ENCODE measurements around the gene A2M.

The A2M gene

DNA sequence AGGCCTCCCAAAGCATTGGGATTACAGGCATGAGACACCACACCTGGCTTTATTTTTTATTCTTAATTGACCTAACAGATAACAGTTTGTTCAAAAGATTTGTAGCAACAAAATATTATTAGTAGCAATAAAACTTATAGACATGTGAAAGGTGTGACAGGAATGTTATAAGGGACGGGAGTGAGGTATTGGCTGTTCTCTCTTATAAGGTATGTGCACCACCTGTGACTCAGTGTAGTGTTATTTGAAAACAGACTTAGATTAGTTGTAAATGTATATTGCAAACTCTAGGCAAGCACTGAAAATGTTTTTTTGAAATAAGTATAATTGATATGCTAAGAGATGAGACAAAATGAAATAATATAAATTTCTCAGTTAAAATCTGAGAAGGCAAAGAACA lies 68.6 kb downstream of the A2M start:
- Histone ChIP-seq H3K27ac (ENCODE audit: low read length) (no peak overlapping the region), H3K4me1 (ENCODE audit: low read length) (0 out of 2 replicates have a peak, but pooled peaks cover 6% of the 10 kb centered on the region), H4K20me1 (ENCODE audit: insufficient read depth, low read length) (no peaks in the 10 kb centered on the region), H3K36me3 (replicated peaks; ENCODE audit: insufficient read depth, low read length) (no peaks in the 10 kb centered on the region), H3K4me3 (ENCODE audit: low read length) (no peak overlapping the region), H2AFZ (ENCODE audit: low read length) (no peak overlapping the region), H3K4me2 (ENCODE audit: low read depth, low read length) (no peak overlapping the region), H3K27me3 (replicated peaks; ENCODE audit: insufficient read depth, low read length) (no peaks in the 10 kb centered on the region), H3F3A (ENCODE audit: insufficient read depth, low read length) (no peaks in the 10 kb centered on the region), H3K9me2 (replicated peaks; ENCODE audit: insufficient read depth, low read length) (no peaks in the 10 kb centered on the region), H3K9me3 (replicated peaks; ENCODE audit: insufficient read depth, low read length) (no peaks in the 10 kb centered on the region), H3K9ac (ENCODE audit: low read length) (no peak overlapping the region), H3K79me2 (ENCODE audit: low read length) (no peaks in the 10 kb centered on the region)
- TF ChIP-seq, protein P1, sequence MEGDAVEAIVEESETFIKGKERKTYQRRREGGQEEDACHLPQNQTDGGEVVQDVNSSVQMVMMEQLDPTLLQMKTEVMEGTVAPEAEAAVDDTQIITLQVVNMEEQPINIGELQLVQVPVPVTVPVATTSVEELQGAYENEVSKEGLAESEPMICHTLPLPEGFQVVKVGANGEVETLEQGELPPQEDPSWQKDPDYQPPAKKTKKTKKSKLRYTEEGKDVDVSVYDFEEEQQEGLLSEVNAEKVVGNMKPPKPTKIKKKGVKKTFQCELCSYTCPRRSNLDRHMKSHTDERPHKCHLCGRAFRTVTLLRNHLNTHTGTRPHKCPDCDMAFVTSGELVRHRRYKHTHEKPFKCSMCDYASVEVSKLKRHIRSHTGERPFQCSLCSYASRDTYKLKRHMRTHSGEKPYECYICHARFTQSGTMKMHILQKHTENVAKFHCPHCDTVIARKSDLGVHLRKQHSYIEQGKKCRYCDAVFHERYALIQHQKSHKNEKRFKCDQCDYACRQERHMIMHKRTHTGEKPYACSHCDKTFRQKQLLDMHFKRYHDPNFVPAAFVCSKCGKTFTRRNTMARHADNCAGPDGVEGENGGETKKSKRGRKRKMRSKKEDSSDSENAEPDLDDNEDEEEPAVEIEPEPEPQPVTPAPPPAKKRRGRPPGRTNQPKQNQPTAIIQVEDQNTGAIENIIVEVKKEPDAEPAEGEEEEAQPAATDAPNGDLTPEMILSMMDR (IDR thresholded peaks at IDR 0.05; ENCODE audit: low read length): no peak
- TF ChIP-seq EZH2phosphoT487 (IDR thresholded peaks at IDR 0.05; ENCODE audit: low read length) (no peak), EZH2 (optimal IDR thresholded peaks at IDR 0.05; ENCODE audit: low read depth, low read length) (no peak)
- DNase-seq: no peak

DNA sequence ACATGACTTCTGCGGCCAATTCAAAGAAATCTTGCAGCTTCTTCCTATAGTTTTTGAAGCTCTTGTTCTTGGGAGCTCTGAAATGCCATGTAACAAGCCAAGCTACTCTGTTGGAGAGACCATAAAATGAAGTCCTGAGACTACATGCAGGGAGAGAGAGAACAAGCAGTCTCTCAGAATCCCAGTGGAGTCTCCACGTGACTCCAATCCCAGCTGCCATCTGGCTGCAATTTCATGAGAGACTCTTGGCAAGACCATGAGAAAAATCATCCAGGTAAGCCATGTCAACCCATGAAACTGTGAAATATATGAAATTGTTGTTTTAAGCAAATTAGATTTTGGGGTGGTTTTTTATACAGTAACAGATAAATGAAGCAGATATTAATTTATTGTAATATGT lies 72.0 kb downstream of the A2M start:
- Histone ChIP-seq H3K36me3 (replicated peaks; ENCODE audit: insufficient read depth, low read length) (no peaks in the 10 kb centered on the region), H3K4me2 (ENCODE audit: low read depth, low read length) (no peak overlapping the region), H3K9me3 (replicated peaks; ENCODE audit: insufficient read depth, low read length) (no peaks in the 10 kb centered on the region), H3K9me2 (replicated peaks; ENCODE audit: insufficient read depth, low read length) (no peaks in the 10 kb centered on the region), H3K27ac (ENCODE audit: low read length) (no peak overlapping the region), H3F3A (ENCODE audit: insufficient read depth, low read length) (no peaks in the 10 kb centered on the region), H2AFZ (ENCODE audit: low read length) (no peak overlapping the region), H3K79me2 (ENCODE audit: low read length) (no peaks in the 10 kb centered on the region), H4K20me1 (ENCODE audit: insufficient read depth, low read length) (no peaks in the 10 kb centered on the region), H3K4me1 (ENCODE audit: low read length) (0 out of 2 replicates have a peak, but pooled peaks cover 6% of the 10 kb centered on the region), H3K27me3 (replicated peaks; ENCODE audit: insufficient read depth, low read length) (no peaks in the 10 kb centered on the region), H3K4me3 (ENCODE audit: low read length) (no peak overlapping the region), H3K9ac (ENCODE audit: low read length) (no peak overlapping the region)
- no peak for DNase-seq
- no peak for TF ChIP-seq EZH2 (optimal IDR thresholded peaks at IDR 0.05; ENCODE audit: low read depth, low read length)
- TF ChIP-seq EZH2phosphoT487 (IDR thresholded peaks at IDR 0.05; ENCODE audit: low read length): no peak
- TF ChIP-seq, protein P1 (IDR thresholded peaks at IDR 0.05; ENCODE audit: low read length): no peak

DNA sequence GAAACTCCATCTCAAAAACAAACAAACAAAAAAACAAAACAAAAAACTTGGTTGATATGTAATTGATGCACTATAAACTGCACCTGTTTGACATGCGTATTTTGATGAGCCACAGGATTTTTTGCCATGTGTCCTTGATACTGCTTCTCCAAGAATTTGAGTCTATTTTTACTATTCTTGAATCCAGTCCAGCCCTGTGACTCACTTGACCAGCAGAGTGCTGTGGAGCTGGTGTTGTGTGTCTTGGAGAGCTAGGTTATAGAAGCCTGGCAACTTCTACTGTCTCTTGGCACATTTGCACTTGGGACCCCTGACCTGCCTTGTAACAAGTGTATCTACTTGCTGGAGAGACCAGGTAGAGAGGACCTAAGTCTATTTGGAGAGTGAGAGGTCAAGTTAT lies 74.4 kb downstream of the A2M start:
- no peak overlapping the region for H3K9ac ChIP-seq (ENCODE audit: low read length)
- no peak overlapping the region for H2AFZ ChIP-seq (ENCODE audit: low read length)
- H3K9me2 ChIP-seq (replicated peaks; ENCODE audit: insufficient read depth, low read length): no peaks in the 10 kb centered on the region
- no peak overlapping the region for H3K4me3 ChIP-seq (ENCODE audit: low read length)
- no peaks in the 10 kb centered on the region for H3K4me1 ChIP-seq (ENCODE audit: low read length)
- H4K20me1 ChIP-seq (ENCODE audit: insufficient read depth, low read length): no peaks in the 10 kb centered on the region
- H3K79me2 ChIP-seq (ENCODE audit: low read length): no peaks in the 10 kb centered on the region
- H3K9me3 ChIP-seq (replicated peaks; ENCODE audit: insufficient read depth, low read length): no peaks in the 10 kb centered on the region
- H3K4me2 ChIP-seq (ENCODE audit: low read depth, low read length): no peak overlapping the region
- H3F3A ChIP-seq (ENCODE audit: insufficient read depth, low read length): no peaks in the 10 kb centered on the region
- H3K27me3 ChIP-seq (replicated peaks; ENCODE audit: insufficient read depth, low read length): no peaks in the 10 kb centered on the region
- no peak for DNase-seq
- no peak overlapping the region for H3K27ac ChIP-seq (ENCODE audit: low read length)
- no peaks in the 10 kb centered on the region for H3K36me3 ChIP-seq (replicated peaks; ENCODE audit: insufficient read depth, low read length)
- TF ChIP-seq EZH2phosphoT487 (IDR thresholded peaks at IDR 0.05; ENCODE audit: low read length) (no peak), EZH2 (optimal IDR thresholded peaks at IDR 0.05; ENCODE audit: low read depth, low read length) (no peak)
- TF ChIP-seq, protein P1 (IDR thresholded peaks at IDR 0.05; ENCODE audit: low read length): no peak
